NCI-H345 treated with DMSO at 0.1 percent for 48 hours (cell line): ENCODE measurements around the gene DECR2.
"Not testable (repeated sequence)": the region's sequence is repeated elsewhere in the genome, so short reads cannot be mapped to it uniquely, and the experiment has no call there.

Source experiments
- DNase-seq: peaks from one replicate; lab custom pipeline; 2025; ENCODE audit not compliant: unreplicated experiment; lab: John Stamatoyannopoulos, UW

Gene DECR2

GRCh38 chr16:378821-379182 lies 22.9 kb upstream of the DECR2 start:
- no peak for DNase-seq

DNA sequence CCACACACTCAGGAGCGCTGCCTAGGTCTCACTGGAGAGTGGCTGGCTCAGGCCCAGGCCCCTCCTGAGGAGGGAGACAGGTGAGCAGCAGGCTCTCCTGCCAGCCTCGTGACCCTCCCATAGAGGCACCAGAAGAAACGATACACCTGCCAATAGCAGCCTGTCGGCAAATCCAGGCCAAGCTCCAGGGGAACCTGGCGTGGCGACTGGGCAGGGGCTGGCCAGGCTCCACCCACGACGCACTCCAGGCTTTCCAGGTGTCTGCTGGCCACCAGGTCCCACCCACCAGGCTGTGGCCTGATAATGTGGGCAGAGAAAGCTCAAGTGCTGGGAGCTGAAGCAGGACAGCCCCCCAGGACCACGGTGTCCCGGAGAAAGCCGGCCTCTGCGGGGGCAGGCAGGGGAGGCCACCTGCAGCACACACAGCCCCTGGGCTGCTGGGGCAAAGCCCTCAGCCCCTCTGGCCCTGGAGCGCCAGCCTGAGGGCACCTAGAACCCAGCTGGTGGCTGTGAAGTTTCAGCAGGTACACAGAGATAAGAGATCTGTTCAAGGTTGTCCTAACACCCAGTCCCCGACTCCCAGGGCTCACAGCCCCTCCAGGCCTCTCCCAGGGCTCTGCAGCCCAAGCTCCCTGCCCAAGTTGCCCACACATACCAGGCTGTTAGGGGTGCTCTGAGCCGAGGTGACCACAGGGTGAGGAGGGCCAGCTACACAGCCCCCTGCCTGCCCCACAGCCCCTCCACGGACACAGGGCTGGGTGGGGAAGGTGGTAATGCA lies 22.3 kb upstream of the DECR2 start:
- DNase-seq = peak; percentile 93

DNA sequence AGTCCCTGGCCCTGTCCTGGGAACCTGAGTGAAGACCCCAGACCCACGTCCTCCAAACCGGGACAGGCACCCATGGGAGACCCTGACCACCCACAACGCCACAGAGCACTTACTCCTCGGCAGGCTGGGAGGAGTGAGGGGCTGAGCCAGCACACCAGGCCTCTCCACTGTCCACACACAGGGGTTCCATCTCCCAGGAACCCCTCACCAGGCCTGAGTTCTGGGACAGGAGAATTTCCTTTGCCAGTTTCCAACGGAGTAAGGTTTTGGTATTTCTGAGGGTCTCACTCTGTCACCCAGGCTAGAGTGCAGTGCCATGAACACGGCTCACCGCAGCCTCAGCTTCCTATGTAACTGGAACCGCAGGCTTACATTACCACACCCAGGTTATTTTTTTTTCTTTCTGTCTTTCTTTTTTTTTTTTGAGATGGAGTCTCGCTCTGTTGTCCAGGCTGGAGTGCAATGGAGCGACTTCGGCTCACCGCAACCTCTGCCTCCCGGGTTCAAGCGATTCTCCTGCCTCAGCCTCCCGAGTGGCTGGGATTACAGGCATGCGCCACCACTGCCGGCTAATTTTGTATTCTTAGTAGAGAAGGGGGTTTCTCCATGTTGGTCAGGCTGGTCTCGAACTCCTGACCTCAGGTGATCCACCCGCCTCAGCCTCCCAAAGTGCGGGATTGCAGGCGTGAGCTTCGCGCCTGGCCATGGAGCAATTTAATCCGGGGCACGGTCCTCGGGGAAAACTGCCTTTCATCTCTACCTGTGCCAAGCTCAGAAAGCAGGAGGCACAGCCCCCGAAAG lies 21.5 kb upstream of the DECR2 start:
- DNase-seq = no peak

GRCh38 chr16:380762-381011 lies 21.0 kb upstream of the DECR2 start:
- no peak for DNase-seq

- no peak for DNase-seq
Measured at GRCh38 chr16:381012-381788, 20.5 kb upstream of the DECR2 start.

DNA sequence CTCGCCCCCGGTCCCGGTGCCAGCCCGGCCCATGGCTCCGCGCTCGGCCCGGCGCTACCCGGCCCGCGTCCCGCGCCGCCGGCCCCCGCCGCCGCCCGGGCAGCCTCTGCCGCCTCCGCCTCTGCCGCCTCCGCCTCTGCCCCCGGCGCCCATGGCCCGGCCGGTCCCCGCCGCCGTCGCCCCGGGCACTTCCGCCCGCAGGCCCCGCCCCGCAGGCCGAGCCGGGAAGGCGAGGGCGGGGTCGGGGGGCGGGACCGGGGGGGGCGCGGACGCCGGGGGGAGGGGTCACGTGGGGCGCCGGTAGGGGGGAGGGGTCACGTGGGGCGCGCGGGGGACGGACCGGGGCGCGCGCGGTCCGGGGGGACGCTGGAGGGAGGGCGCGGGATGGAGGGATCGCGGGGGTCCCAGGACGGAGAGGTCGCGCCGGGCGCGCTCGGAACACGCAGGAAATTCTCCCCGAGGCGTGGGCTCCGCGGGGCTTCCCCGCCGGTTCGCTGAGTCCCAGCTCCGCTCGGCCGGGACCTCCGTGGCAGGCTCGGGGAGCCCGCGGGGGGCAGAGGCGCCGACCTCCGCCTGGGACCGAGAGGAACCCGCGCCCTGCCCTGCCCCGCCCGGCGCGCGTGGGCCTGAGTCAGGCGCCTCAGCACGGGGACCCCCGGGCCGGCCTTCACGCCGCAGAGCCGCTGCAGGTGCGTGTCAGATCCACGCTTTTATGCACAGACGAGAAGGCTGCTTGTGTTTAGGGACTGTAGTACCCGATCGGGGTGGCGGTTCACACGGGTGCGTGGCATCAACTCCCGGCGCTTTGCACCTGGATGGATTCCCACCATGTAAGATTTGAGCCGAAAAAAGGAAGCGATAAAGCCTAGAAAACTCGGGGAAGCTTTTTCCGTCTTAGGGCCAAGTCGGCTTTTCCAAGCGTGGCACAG lies 19.6 kb upstream of the DECR2 start, which contains the start of gene PGAP6:
TSS of gene PGAP6 (minus strand) at position 190 of the 929 bp plus-strand sequence. CDS start at position 33, 157 bp downstream.
- no peak for DNase-seq

- no peak for DNase-seq
Measured at GRCh38 chr16:383326-384051, 18.2 kb upstream of the DECR2 start.

DNA sequence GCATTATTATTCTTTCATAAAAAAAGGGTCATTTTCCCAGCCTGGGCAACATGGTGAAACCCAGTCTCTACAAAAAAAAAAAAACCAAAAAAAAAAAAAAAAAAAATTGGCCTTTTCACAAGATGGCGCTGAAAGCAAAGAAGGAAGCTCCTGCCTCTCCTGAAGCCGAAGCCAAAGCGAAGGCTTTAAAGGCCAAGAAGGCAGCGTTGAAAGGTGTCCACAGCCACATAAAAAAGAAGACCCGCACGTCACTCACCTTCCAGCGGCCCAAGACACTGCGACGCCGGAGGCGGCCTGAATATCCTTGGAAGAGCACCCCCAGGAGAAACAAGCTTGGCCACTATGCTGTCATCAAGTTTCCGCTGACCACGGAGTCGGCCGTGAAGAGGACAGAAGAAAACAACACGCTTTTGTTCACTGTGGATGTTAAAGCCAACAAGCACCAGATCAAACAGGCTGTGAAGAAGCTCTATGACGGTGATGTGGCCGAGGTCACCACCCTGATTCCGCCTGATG lies 15.0 kb upstream of the DECR2 start:
- DNase-seq = no peak

- DNase-seq = not testable (repeated sequence)
Measured at GRCh38 chr16:387761-388666, 13.7 kb upstream of the DECR2 start.

DNA sequence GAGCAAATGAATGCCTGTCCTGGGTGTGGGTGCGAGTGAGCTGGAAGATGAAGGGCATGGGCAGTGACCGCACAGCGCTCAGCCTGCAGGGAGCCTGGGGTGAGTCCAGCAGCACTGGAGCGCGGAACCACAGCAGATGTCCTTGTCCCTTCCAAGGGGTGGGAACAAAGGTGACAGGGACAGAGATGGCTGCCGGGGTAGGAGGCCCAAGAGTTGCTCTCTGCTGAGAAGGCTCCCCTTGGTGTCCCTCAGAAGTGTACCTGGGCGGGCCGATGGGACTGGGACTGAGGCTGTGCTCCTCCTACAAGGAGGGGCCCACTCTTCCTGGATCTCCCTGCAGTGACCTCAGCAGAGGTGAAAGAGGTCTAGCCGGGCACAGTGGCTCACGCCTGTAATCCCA lies 12.3 kb upstream of the DECR2 start:
- DNase-seq = no peak

GRCh38 chr16:391885-392335 lies 9.8 kb upstream of the DECR2 start:
- DNase-seq = peak; percentile 23

- no peak for DNase-seq
Measured at GRCh38 chr16:392450-393030, 9.1 kb upstream of the DECR2 start.

- DNase-seq = peak; percentile 91
Measured at GRCh38 chr16:396199-396598, 5.5 kb upstream of the DECR2 start.

DNA sequence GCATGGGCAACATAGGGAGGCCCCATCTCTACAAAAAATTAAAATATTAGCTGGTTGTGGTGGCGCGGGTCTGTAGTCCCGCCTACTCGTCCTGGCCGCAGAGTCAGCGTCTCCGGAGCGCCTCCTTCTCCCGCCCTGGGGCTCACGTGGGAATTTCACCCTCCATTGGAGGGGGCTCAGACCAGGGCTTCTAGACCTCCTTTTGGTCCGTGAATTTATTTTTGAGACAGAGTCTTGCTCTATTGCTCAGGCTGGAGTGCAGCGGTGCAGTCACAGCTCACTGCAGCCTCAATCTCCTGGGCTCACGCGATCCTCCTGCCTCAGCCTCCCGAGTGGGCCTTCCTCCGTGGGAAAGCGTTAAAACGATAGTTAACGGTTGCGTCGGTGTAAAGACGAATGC lies 5.1 kb upstream of the DECR2 start:
- DNase-seq = no peak

DNA sequence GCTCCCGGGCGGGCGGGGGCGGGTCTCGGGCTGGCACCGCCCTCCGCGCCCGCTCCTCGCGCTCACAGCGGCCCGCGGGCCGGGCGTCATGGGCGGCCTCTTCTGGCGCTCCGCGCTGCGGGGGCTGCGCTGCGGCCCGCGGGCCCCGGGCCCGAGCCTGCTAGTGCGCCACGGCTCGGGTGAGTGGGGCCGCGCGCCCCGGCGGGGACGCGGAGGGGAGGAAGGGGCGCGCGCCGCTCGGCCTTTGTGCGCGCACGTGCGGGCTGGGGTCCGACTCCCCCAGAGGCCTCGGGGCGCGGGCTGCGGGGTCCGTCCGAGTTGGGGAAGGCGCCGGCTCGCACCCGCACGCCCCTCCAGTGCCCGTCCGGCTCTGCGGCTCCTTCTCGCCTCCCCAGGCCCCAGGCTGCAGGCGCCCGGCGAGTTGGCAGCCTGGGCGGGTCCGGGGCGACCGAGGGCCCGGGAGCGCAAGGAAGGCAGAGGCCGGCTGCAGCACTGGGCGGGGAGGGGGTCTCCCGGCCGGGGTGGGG lies 4.5 kb upstream of the DECR2 start, which contains the start of gene NME4:
TSS of gene NME4 (plus strand) at position 65 of the 527 bp plus-strand sequence. CDS start at position 89, 24 bp downstream.
- no peak for DNase-seq

DNA sequence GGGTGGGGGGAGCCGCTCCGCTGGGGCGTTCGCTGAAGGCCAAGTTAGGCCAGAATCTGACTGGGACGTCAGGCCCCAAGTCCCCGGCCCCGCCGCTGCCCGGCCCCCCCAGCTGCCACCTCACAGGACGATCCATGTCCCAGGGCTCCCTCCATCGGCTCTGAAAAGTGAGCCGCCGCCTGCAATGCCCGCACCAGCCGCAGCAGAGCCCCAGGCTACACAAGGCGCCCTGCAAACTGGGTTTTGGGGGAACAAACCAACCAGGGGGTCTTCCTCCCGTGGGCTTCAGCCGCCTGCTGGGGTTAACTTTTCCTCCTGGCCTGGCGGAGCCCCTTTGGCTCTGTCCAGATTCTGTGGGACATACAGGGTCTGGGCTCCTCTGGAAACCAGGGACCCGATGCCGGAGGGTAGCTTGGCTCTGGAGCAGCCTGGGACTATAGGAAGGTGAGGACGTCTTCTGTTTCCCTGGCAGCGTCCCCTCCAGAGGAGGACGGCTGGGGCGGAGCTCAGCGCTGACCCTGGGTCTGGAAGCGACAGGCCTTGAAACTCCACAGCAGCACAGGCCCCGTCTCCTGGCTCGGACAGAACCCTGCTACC lies 3.9 kb upstream of the DECR2 start:
- no peak for DNase-seq

DNA sequence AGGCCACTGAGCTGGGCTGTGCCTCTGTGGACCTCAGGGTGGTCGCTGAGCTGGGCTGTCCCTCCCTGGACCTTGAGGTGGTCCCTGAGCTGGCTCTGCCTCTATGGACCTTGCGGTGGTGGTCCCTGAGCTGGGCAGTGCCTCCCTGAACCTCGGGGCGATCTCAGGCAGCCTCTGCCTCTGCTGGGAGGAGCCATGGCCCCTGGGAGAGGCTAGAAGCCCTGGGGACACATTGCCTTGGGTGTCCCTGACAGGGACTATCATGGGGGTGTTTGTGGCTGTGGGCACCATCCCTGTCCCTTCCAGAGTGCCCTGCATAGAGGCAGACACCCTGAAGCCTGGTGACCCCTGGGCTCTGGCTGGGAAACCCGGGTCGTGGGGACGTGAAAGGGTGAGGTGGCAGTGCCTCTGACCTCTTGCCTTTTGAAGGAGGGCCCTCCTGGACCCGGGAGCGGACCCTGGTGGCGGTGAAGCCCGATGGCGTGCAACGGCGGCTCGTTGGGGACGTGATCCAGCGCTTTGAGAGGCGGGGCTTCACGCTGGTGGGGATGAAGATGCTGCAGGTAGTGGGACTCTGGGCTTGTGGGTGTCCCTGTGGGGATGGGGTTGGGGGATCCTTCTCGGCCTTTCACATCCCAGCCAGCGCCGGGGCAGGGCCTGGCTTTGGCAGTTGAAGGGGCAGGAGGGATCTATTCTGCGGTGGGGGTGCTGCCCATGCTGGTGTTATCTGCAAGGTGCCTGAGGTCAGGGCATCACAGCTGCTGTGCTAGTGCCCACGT lies 2.9 kb upstream of the DECR2 start:
- DNase-seq = no peak
